Measurements from ENCODE around the gene TARDBP.

DNA sequence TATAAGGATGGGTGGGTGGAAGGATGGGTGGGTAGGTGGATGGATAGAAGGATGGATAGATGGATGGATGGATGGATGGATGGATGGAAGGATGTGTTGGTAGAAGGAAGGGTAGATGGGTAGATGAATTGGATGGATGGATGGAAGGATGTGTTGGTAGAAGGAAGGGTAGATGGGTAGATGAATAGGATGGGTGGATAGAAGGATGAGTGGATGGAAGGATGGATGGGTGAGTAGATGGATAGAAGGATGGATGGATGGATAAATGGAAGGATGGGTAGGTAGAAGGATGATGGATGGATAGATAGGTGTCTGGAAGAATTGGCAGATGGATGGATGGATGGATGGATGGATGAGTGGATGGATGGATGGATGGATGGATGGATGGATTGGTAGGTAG is 28.6 kb downstream of the TARDBP start:
- TF ChIP-seq, protein P1, sequence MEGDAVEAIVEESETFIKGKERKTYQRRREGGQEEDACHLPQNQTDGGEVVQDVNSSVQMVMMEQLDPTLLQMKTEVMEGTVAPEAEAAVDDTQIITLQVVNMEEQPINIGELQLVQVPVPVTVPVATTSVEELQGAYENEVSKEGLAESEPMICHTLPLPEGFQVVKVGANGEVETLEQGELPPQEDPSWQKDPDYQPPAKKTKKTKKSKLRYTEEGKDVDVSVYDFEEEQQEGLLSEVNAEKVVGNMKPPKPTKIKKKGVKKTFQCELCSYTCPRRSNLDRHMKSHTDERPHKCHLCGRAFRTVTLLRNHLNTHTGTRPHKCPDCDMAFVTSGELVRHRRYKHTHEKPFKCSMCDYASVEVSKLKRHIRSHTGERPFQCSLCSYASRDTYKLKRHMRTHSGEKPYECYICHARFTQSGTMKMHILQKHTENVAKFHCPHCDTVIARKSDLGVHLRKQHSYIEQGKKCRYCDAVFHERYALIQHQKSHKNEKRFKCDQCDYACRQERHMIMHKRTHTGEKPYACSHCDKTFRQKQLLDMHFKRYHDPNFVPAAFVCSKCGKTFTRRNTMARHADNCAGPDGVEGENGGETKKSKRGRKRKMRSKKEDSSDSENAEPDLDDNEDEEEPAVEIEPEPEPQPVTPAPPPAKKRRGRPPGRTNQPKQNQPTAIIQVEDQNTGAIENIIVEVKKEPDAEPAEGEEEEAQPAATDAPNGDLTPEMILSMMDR (IDR thresholded peaks at IDR 0.05) = no peak
- TF ChIP-seq POLR2A (IDR thresholded peaks at IDR 0.05) = no peak
